Panc1 (cell line): ENCODE results near the gene C15orf62.

ENCODE experiments used
- POLR2AphosphoS5 ChIP-seq: IDR thresholded peaks from 2 replicates; pipeline ENCODE4 v1.6.1; 2012; ENCODE audit warnings: mild to moderate bottlenecking, low read depth, low read length, moderate library complexity
- TF ChIP-seq, protein P1 (sequence below): fragments of 450-650 bp; IDR thresholded peaks from 2 replicates; pipeline ENCODE4 v1.5.1; 2017; ENCODE audit warnings: mild to moderate bottlenecking

DNA sequence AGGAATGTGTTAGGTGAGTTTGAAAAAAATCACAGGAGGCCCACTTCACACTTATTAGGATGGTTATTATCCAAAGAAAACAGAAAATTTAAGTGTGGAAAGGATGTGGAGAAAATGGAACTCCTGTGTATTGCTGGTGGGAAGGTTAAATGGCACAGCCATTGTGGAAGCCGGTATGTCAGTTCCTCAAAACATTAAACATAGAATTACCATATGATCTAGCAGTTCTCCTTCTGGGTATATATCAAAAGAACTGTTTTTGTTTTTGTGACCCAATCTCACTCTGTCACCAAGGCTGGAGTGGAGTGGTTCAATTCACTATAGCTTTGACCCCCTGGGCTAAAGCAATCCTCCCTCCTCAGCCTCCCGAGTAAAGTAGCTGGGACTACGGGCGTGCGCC, 26.7 kb downstream of the C15orf62 start:
- TF ChIP-seq POLR2AphosphoS5 = no peak
- TF ChIP-seq, protein P1, sequence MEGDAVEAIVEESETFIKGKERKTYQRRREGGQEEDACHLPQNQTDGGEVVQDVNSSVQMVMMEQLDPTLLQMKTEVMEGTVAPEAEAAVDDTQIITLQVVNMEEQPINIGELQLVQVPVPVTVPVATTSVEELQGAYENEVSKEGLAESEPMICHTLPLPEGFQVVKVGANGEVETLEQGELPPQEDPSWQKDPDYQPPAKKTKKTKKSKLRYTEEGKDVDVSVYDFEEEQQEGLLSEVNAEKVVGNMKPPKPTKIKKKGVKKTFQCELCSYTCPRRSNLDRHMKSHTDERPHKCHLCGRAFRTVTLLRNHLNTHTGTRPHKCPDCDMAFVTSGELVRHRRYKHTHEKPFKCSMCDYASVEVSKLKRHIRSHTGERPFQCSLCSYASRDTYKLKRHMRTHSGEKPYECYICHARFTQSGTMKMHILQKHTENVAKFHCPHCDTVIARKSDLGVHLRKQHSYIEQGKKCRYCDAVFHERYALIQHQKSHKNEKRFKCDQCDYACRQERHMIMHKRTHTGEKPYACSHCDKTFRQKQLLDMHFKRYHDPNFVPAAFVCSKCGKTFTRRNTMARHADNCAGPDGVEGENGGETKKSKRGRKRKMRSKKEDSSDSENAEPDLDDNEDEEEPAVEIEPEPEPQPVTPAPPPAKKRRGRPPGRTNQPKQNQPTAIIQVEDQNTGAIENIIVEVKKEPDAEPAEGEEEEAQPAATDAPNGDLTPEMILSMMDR = no peak
